IMR-90 (cell line): ENCODE measurements around the gene BCAS3. TPM values are rescaled to one million over a fixed set of nuclear protein-coding genes. Genes with fewer than 3 reads are reported as not detected.

Experiments
- ATAC-seq: fragments of 200-7000 bp; cut with Tn5 transposase; 2 replicates; pipeline ENCODE4 v1.9.1; 2020; ENCODE audit warnings: low read depth, mild to moderate bottlenecking, moderate library complexity
- BruUV-seq: library from RNA; stranded (reverse); fragments of 400-500 nt; replicated peaks from 2 replicates; lab custom pipeline; 2021; lab: Mats Ljungman, UMichigan
- CTCF ChIA-PET: fragments of 300-600 bp; formaldehyde crosslinking; extraction: SDS; loops from one replicate; lab custom pipeline; 2021; ENCODE audit warnings: antibody characterized with exemption; lab: Yijun Ruan, JAX
- POLR2A ChIA-PET: fragments of 300-600 bp; sonication (Branson Sonifier 250); formaldehyde crosslinking; loops from one replicate; lab custom pipeline; 2022; ENCODE audit warnings: antibody characterized with exemption; ENCODE audit not compliant: unreplicated experiment; lab: Charles Lee
- DNase-seq: peaks from one replicate; pipeline ENCODE4 v3.0.0; 2013
- H2AFZ ChIP-seq: replicated peaks from 2 replicates; pipeline ENCODE3; 2013; ENCODE audit warnings: low read length, mild to moderate bottlenecking; ENCODE audit not compliant: poor library complexity
- H2AK5ac ChIP-seq: 2 replicates; pipeline ENCODE4 v1.6.1; 2013; ENCODE audit warnings: low read depth, low read length, inconsistent platforms
- H2AK9ac ChIP-seq: replicated peaks from 2 replicates; pipeline ENCODE3; 2013; ENCODE audit warnings: mild to moderate bottlenecking, low read depth, low read length, moderate library complexity; ENCODE audit not compliant: poor library complexity
- H2BK120ac ChIP-seq: 2 replicates; pipeline ENCODE4 v1.6.1; 2013; ENCODE audit warnings: low read depth, low read length, inconsistent platforms
- H2BK15ac ChIP-seq: 3 replicates; pipeline ENCODE4 v1.6.1; 2013; ENCODE audit warnings: low read depth, low read length, inconsistent platforms
- H2BK20ac ChIP-seq: 2 replicates; pipeline ENCODE4 v1.6.1; 2013; ENCODE audit warnings: low read depth, mild to moderate bottlenecking, inconsistent platforms, low read length, moderate library complexity
- H2BK5ac ChIP-seq: 2 replicates; pipeline ENCODE4 v1.6.1; 2013; ENCODE audit warnings: mild to moderate bottlenecking, low read depth, low read length, inconsistent platforms; ENCODE audit not compliant: poor library complexity, severe bottlenecking
- H3K14ac ChIP-seq: replicated peaks from 2 replicates; pipeline ENCODE4 v1.6.1; 2013; ENCODE audit warnings: low read depth, low read length, inconsistent platforms
- H3K18ac ChIP-seq: 2 replicates; pipeline ENCODE4 v1.6.1; 2013; ENCODE audit warnings: low read depth, low read length, control low read depth
- H3K23ac ChIP-seq: 2 replicates; pipeline ENCODE4 v1.6.1; 2013; ENCODE audit warnings: low read depth, low read length, inconsistent platforms
- H3K27ac ChIP-seq: 2 replicates; pipeline ENCODE4 v1.5.1; 2013; ENCODE audit warnings: mild to moderate bottlenecking, control low read depth, low read length; ENCODE audit not compliant: insufficient read depth
- H3K27me3 ChIP-seq: 2 replicates; pipeline ENCODE4 v1.6.1; 2013; ENCODE audit warnings: low read length; ENCODE audit not compliant: control insufficient read depth, insufficient read depth
- H3K36me3 ChIP-seq: 2 replicates; pipeline ENCODE4 v1.6.1; 2013; ENCODE audit warnings: low read length, mixed read lengths; ENCODE audit not compliant: control insufficient read depth, insufficient read depth
- H3K4ac ChIP-seq: 2 replicates; pipeline ENCODE4 v1.6.1; 2013; ENCODE audit warnings: low read depth, low read length, inconsistent platforms
- H3K4me1 ChIP-seq: 2 replicates; pipeline ENCODE4 v1.6.1; 2013; ENCODE audit warnings: low read length, mixed read lengths; ENCODE audit not compliant: control insufficient read depth, insufficient read depth
- H3K4me2 ChIP-seq: 2 replicates; pipeline ENCODE4 v1.6.1; 2013; ENCODE audit warnings: low read depth, mild to moderate bottlenecking, control low read depth, low read length, moderate library complexity
- H3K4me3 ChIP-seq: 2 replicates; pipeline ENCODE4 v1.5.1; 2013; ENCODE audit warnings: low read depth, mild to moderate bottlenecking, control low read depth, low read length, moderate library complexity; ENCODE audit not compliant: insufficient read depth
- H3K56ac ChIP-seq: 2 replicates; pipeline ENCODE4 v1.6.1; 2013; ENCODE audit warnings: low read length, inconsistent platforms; ENCODE audit not compliant: insufficient read depth; ENCODE audit errors: extremely low read depth
- H3K79me1 ChIP-seq, 2 experiments: 2 replicates each; pipeline ENCODE4 v1.6.1; 2013; ENCODE audit warnings: low read length in 2 of 2, inconsistent platforms in 1 of 2, low read depth in 1 of 2
- H3K9ac ChIP-seq: 2 replicates; pipeline ENCODE4 v1.6.1; 2013; ENCODE audit warnings: low read depth, low read length, control low read depth
- H3K9me1 ChIP-seq: 2 replicates; pipeline ENCODE4 v1.6.1; 2013; ENCODE audit warnings: low read length, inconsistent platforms; ENCODE audit not compliant: insufficient read depth
- H3K9me3 ChIP-seq: 2 replicates; pipeline ENCODE4 v1.6.1; 2013; ENCODE audit warnings: low read length; ENCODE audit not compliant: control insufficient read depth, insufficient read depth
- H4K20me1 ChIP-seq: 2 replicates; pipeline ENCODE4 v1.6.1; 2013; ENCODE audit warnings: low read length, inconsistent platforms; ENCODE audit not compliant: insufficient read depth
- H4K5ac ChIP-seq: 2 replicates; pipeline ENCODE4 v1.6.1; 2013; ENCODE audit warnings: mild to moderate bottlenecking, low read depth, low read length, control low read depth
- H4K8ac ChIP-seq, 2 experiments: 2 replicates each; pipeline ENCODE4 v1.6.1; 2013; ENCODE audit warnings: low read depth in 2 of 2, low read length in 2 of 2, control low read depth in 1 of 2, inconsistent platforms in 1 of 2
- H4K91ac ChIP-seq: 2 replicates; pipeline ENCODE4 v1.6.1; 2013; ENCODE audit warnings: low read depth, low read length, inconsistent platforms; ENCODE audit not compliant: insufficient read depth
- FOS ChIP-seq: fragments of 150-350 bp; IDR thresholded peaks from 2 replicates; pipeline ENCODE4 v1.6.1; 2016; ENCODE audit warnings: low read depth, low read length
- RAD21 ChIP-seq: IDR thresholded peaks from 2 replicates; pipeline ENCODE4 v1.6.1; 2012; ENCODE audit warnings: low read length, improper control_type of control experiment
- WGBS, 2 experiments: methylation state at CpG; one replicate each; pipeline versions ENCODE4 v1.1.5 to v1.1.7; 2013; ENCODE audit warnings: missing lambda C conversion rate in 2 of 2; ENCODE audit not compliant: insufficient read length in 1 of 2; ENCODE audit errors: extremely low coverage in 2 of 2; 5-methylcytosine and 5-hydroxymethylcytosine counted together
- dilution Hi-C: fragments of 300-500 bp; cut with HindIII; formaldehyde crosslinking; loops from one replicate; pipeline ENCODE4 v1.14.3; 2018; ENCODE audit warnings: low sequenced_read_pairs; ENCODE audit not compliant: unreplicated experiment
- in situ Hi-C: fragments of 300-500 bp; cut with MboI; formaldehyde crosslinking; loops from 3 replicates; pipeline ENCODE4 v1.14.3; 2019; ENCODE audit warnings: low sequenced_read_pairs, inconsistent platforms, mixed read lengths
- intact Hi-C: fragments of 100-400 bp; cut with micrococcal nuclease; formaldehyde crosslinking; loops from 2 replicates; pipeline ENCODE4 v1.10.0; 2022
- polyA plus RNA-seq, 3 experiments: library from polyadenylated mRNA; depleted of rRNA; stranded (reverse); fragments of >200 nt; gene quantifications; 2 replicates each; pipeline ENCODE4 v1.2.3, GENCODE V29; 2012; ENCODE audit warnings: low replicate concordance in 1 of 3
- total RNA-seq: library from RNA; depleted of rRNA; stranded (reverse); fragments of >200 nt; gene quantifications from 2 replicates; pipeline ENCODE4 v1.2.3, GENCODE V29; 2012
- TF ChIP-seq, protein P1 (sequence below): conservative IDR thresholded peaks from 2 replicates; pipeline ENCODE4 v1.5.1; 2012; ENCODE audit warnings: mild to moderate bottlenecking, low read depth, low read length, improper control_type of control experiment

Gene BCAS3
- total and polyA plus RNA-seq, 2 of the 4 experiments (the other 2 are of a cell fraction): 6.3 to 27.1 TPM

DNA sequence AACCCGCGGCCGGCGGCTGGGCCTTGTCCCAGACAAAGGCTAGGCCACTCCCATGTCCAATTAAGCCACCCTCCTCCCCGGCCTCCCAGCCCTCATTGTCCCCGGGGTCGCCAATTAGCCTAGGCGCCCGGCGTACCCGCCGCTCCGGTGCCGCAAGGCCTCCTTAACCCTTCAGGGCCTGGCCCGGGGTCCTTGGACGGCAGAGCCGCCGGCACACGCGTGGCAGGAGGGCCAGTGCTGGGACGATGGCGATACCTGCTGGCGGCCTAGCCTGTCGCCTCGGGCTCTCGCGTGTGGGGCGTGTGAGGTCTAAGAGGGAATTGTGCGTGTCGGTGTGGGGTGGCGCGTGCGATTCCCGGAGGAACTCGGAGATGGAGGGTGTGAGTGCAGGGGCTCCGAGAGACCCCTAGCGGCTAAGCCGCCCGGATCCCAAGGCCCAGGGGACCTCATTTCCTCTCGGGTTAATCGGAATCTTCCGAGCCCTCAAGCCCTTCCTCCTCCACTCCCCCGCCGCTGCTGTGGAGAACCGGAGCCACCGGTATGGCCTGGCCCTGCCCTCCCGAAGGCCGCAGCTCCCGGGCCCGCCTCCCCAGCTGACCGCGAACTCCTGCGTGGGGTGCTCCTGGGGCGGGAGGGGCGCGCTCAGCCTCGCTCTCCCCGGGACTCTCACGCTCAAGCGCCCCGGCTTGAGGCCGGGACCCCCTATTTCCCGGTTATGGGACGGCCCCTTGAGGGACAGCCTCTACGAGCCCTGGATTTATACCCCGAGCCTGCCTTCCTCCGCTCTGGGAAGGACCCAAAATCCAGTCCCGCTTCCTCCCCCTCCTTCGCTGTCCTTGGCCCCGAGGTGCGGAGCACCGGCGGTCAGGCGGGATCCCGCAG lies 733.9 kb downstream of the BCAS3 start:
- Histone ChIP-seq H3K4ac (peak overlapping the region; percentile 99), H4K91ac (peak overlapping the region; percentile 92), H3K4me3 (peak overlapping the region; percentile 66), H3K23ac (peak overlapping the region; percentile 88), H2AK5ac (peak overlapping the region; percentile 95), H2BK20ac (no peak overlapping the region), H4K8ac (peak overlapping the region; percentile 84 to 95), H4K20me1 (peaks cover 29% of the 10 kb centered on the region), H3K27me3 (no peaks in the 10 kb centered on the region), H3K18ac (peak overlapping the region; percentile 68), H3K56ac (peak overlapping the region; percentile 62), H3K4me2 (peak overlapping the region; percentile 79), H3K9me3 (no peaks in the 10 kb centered on the region), H2AK9ac (peak overlapping the region; percentile 94), H2BK120ac (peak overlapping the region; percentile 88), H3K36me3 (peaks cover 26% of the 10 kb centered on the region), H3K9ac (peak overlapping the region; percentile 62), H3K4me1 (peaks cover 45% of the 10 kb centered on the region), H3K27ac (peak overlapping the region; percentile 91), H2BK5ac (peak overlapping the region; percentile 94), H2AFZ (peak overlapping the region; percentile 98), H2BK15ac (peak overlapping the region; percentile 34; the same call in 1 of the 3 replicates), H3K14ac (peak overlapping the region; percentile 64), H3K79me1 (peaks cover 9 to 45% of the 10 kb centered on the region in 2 experiments; a peak in 3 of 4 replicates), H3K9me1 (no peaks in the 10 kb centered on the region; the same call in 1 of the 2 replicates), H4K5ac (peak overlapping the region; percentile 40)
- CTCF ChIA-PET: interaction anchor here (0.6 to 1.2 kb wide), 18 partner anchors 9 to 423 kb away, joined by 3 to 6 read pairs (median 3); partner anchors contain the start of gene TBX2
- in situ Hi-C loops: no loop called here
- no TSS peak for BruUV-seq
- TF ChIP-seq, protein P1, sequence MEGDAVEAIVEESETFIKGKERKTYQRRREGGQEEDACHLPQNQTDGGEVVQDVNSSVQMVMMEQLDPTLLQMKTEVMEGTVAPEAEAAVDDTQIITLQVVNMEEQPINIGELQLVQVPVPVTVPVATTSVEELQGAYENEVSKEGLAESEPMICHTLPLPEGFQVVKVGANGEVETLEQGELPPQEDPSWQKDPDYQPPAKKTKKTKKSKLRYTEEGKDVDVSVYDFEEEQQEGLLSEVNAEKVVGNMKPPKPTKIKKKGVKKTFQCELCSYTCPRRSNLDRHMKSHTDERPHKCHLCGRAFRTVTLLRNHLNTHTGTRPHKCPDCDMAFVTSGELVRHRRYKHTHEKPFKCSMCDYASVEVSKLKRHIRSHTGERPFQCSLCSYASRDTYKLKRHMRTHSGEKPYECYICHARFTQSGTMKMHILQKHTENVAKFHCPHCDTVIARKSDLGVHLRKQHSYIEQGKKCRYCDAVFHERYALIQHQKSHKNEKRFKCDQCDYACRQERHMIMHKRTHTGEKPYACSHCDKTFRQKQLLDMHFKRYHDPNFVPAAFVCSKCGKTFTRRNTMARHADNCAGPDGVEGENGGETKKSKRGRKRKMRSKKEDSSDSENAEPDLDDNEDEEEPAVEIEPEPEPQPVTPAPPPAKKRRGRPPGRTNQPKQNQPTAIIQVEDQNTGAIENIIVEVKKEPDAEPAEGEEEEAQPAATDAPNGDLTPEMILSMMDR: peak; percentile 34
- TF ChIP-seq FOS: no peak
- TF ChIP-seq RAD21: 0 out of 2 replicates have a peak, but pooled peaks have one; percentile 4
- intact Hi-C loops: loop anchor here (1.0 to 5.0 kb wide), 3 partner anchors 140 to 656 kb away; partner anchors contain the start of gene MED13
- POLR2A ChIA-PET: interaction anchor here (0.5 to 1.7 kb wide), 6 partner anchors 10 to 691 kb away, joined by 3 to 8 read pairs (median 4); partner anchors contain the start of gene TBX2
- WGBS, 2 experiments: 3% methylated on average over 6 of the region's 75 CpGs; no CpG with 5 or more reads in 1 of the 2 experiments
- dilution Hi-C loops: no loop called here
- DNase-seq (peak; percentile 74), ATAC-seq (peak; percentile 28)
